Mesothelial cell of epicardium (in vitro differentiated cells): ENCODE data around the gene MTHFD2. TPM values are rescaled to one million over a fixed set of nuclear protein-coding genes. Genes with fewer than 3 reads are reported as not detected.
A peak's percentile ranks its signal among the peaks of the same experiment; 100 is the strongest.
"Not testable (repeated sequence)": the region's sequence is repeated elsewhere in the genome, so short reads cannot be mapped to it uniquely, and the experiment has no call there.

Source experiments
- DNase-seq, 2 experiments: peaks; one replicate each; pipeline ENCODE4 v3.0.0; 2021; ENCODE audit warnings: low spot score in 2 of 2; ENCODE audit not compliant: unreplicated experiment in 2 of 2
- H3K27ac Mint-ChIP-seq: 2 replicates; pipeline ENCODE4 v1.8.0; 2021; ENCODE audit warnings: mixed read lengths
- H3K27me3 Mint-ChIP-seq: 2 replicates; pipeline ENCODE4 v1.8.0; 2021; ENCODE audit warnings: low read depth, mixed read lengths
- H3K36me3 Mint-ChIP-seq: 2 replicates; pipeline ENCODE4 v1.8.0; 2021; ENCODE audit warnings: mixed read lengths
- H3K4me1 Mint-ChIP-seq: 2 replicates; pipeline ENCODE4 v1.8.0; 2021; ENCODE audit warnings: mixed read lengths
- H3K4me3 Mint-ChIP-seq: 2 replicates; pipeline ENCODE4 v1.8.0; 2021; ENCODE audit warnings: mild to moderate bottlenecking, moderate library complexity, mixed read lengths
- H3K9me3 Mint-ChIP-seq: 2 replicates; pipeline ENCODE4 v1.8.0; 2021; ENCODE audit warnings: mixed read lengths
- total RNA-seq: library from RNA; stranded (reverse); gene quantifications from 3 replicates; pipeline ENCODE4 v1.2.1, GENCODE V29; 2021
- TF ChIP-seq, protein P1 (sequence below): fragments of 200-600 bp; sonication (generic); IDR thresholded peaks from one replicate; pipeline ENCODE4 v1.5.0; 2021; ENCODE audit warnings: antibody characterized with exemption; ENCODE audit not compliant: unreplicated experiment

Gene MTHFD2
- total RNA-seq, 1 donor from 2014 or later = 39.1 TPM

DNA sequence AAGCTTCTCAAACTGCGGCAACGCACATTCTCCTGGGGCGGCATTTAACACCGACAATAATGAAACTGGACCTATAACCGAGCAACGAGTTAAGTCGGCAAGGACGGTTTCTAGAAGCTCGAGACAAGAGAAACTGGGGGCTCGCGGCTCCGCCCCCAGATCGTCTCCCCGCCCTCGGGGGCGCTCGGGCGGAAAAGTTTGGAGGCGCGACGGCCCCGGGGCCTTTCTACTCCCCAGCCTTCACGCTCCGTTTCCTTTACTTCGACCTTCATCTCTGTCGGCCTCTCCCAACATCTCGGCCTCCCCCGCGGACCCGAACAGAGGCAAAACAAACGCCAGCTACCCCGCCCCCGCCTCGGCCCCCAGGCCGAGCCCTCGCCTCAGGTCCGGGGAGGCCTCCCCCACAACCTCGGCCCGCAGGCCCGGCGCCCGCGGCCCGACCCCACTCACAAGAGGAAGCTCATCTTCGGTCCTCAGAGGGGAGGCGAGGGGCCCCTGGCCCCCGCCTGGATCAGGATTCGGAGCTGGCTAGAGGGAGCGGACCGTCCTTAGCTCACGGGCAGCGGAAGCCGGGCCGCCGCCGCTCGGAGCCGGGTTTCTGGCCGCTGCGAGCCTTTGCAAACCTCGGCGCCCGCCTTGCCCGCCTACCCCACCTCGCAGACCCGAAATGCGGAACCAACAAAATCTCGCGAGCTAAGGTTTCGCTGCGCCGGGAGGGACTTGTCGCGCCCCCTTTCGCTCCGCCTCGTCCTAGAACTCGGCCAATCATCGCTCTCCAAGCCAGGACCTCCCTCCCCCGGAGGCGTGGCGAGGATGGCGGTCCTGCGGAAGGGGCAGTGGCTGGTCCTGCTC is 20.0 kb upstream of the MTHFD2 start, which contains the start of gene MOB1A:
TSS of gene MOB1A (minus strand) at position 669 of the 852 bp plus-strand sequence. CDS start at position 464, 205 bp downstream.
- DNase-seq = peak; percentile 96 to 97
- Mint-ChIP-seq H3K4me3 (peak within 1 kb of the TSS; percentile 89), H3K4me1 (peaks cover 10% of the 10 kb centered on the region), H3K27me3 (no peaks in the 10 kb centered on the region), H3K9me3 (peaks cover 14% of the 10 kb centered on the region), H3K36me3 (peaks cover 17% of the 10 kb centered on the region), H3K27ac (peak within 1 kb of the TSS; percentile 97)
- TF ChIP-seq, protein P1, sequence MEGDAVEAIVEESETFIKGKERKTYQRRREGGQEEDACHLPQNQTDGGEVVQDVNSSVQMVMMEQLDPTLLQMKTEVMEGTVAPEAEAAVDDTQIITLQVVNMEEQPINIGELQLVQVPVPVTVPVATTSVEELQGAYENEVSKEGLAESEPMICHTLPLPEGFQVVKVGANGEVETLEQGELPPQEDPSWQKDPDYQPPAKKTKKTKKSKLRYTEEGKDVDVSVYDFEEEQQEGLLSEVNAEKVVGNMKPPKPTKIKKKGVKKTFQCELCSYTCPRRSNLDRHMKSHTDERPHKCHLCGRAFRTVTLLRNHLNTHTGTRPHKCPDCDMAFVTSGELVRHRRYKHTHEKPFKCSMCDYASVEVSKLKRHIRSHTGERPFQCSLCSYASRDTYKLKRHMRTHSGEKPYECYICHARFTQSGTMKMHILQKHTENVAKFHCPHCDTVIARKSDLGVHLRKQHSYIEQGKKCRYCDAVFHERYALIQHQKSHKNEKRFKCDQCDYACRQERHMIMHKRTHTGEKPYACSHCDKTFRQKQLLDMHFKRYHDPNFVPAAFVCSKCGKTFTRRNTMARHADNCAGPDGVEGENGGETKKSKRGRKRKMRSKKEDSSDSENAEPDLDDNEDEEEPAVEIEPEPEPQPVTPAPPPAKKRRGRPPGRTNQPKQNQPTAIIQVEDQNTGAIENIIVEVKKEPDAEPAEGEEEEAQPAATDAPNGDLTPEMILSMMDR = no peak

DNA sequence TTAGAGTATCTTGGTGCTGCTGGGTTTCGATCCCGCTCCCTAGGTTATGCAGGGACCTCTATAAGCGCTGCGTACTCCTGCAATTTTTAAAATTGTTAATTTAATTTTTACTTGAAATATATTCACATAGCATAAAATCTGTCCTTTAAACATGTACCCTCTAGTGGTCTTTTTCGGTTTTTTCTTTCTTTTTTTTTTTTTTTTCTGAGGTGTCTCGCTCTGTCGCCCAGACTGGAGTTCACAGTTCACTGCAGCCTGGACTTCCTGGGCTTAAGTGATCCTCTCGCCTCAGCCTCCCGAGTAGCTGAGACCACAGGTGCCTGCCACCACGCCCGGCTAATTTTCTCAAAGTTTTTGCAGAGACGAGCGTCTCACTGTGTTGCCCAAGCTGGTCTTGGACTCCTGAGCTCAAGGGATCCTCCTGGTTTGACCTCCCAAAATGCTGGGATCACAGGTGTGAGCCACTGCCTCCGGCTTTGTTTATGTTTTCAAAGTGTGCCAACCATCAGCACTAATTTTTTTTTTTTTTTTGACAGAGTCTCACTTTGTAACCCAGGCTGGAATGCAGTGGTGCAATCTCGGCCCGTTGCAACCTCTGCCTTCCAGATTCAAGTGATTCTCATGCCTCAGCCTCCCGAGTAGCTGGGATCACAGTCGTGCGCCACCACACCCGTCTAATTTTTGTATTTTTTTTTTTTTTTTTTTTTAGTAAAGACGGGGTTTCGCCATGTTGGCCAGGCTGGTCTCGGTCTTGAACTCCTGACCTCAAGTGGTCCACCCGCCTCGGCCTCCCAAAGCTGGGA is 19.2 kb upstream of the MTHFD2 start:
- Mint-ChIP-seq H3K4me1 (peaks cover 10% of the 10 kb centered on the region), H3K36me3 (peaks cover 16% of the 10 kb centered on the region), H3K27ac (peak overlapping the region; percentile 97), H3K27me3 (no peaks in the 10 kb centered on the region), H3K4me3 (peak overlapping the region; percentile 89), H3K9me3 (peaks cover 13% of the 10 kb centered on the region)
- no peak for DNase-seq
- TF ChIP-seq, protein P1 = peak; percentile 75

DNA sequence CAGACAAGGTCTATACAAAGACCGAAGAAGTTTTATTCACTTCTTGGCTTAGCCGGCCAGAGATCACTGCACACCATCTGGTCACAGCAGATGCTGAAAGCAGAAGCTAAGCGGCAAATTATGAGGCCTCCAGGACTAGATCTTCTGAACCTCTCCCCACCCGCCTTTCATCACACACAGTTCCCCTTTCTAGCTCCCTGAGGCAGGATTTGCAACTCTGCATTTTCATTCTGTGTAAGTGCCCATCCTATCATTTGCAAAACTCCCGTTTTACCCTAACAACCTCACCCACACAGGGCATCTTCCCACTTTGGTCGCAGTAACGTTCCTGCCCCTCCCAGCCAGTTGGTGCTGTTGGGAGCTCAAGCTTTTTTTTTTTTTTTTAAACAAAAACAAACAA is 16.7 kb upstream of the MTHFD2 start:
- H3K27ac Mint-ChIP-seq = no peak overlapping the region
- H3K36me3 Mint-ChIP-seq = peaks cover 2% of the 10 kb centered on the region
- H3K27me3 Mint-ChIP-seq = no peaks in the 10 kb centered on the region
- H3K4me1 Mint-ChIP-seq = peaks cover 6% of the 10 kb centered on the region
- TF ChIP-seq, protein P1 = no peak
- H3K9me3 Mint-ChIP-seq = no peaks in the 10 kb centered on the region
- H3K4me3 Mint-ChIP-seq = no peak overlapping the region
- DNase-seq = no peak

DNA sequence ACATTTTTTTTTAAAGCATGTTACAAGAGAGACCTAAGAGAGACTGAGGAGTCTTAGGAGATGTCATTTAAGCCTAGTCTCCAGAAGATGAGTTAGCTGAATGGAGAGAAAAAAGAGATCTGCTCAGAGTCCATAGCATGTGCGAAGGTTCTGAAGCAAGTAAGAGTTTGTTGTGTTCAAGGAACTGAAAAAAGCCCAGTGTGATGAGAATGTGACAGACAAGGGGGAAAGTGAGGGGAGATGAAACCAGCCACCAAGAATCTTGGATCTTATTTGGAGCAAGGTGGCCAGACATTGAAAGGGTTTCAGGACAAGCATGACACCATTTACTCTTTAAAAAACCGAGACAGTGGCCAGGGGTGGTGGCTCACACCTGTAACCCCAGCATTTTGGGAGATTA is 14.5 kb upstream of the MTHFD2 start:
- Mint-ChIP-seq H3K27me3 (no peaks in the 10 kb centered on the region), H3K27ac (no peak overlapping the region), H3K36me3 (no peaks in the 10 kb centered on the region), H3K4me1 (peaks cover 4% of the 10 kb centered on the region), H3K4me3 (no peak overlapping the region), H3K9me3 (no peaks in the 10 kb centered on the region)
- no peak for DNase-seq
- TF ChIP-seq, protein P1 = no peak

DNA sequence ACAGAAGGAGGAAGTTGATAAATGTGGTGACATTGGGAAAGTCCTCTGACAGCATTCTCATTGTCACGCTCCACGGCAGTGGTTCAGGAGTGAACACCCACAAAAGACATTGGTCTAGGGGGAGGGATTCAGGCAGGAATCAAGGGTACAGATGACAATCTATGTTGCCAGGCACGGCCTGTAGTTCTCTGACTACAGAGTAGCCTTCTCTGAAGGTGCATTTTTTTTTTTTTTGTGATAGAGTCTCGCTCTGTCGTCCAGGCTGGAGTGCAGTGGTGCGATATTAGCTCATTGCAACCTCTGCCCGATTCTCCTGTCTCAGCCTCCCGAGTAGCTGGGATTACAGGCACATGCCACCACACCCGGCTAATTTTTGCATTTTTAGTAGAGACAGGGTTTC is 12.4 kb upstream of the MTHFD2 start:
- Mint-ChIP-seq H3K9me3 (no peaks in the 10 kb centered on the region), H3K27ac (no peak overlapping the region)
- no peak for DNase-seq

DNA sequence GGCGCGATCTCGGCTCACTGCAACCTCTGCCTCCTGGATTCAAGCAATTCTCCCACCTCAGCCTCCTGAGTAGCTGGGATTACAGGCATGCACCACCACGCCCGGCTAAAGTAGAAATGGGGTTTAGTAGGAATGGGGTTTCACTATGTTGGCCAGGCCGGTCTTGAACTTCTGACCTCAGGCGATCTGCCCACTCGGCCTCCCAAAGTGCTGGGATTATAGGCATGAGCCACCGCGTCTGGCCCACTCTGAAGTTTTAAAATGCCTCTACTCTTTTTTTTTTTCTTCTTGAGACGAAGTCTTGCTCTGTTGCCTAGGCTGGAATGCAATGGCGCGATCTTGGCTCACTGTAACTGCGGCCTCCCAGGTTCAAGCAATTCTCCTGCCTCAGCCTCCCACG is 11.7 kb upstream of the MTHFD2 start:
- H3K4me3 Mint-ChIP-seq, H3K27ac Mint-ChIP-seq, H3K9me3 Mint-ChIP-seq, H3K4me1 Mint-ChIP-seq, H3K27me3 Mint-ChIP-seq, DNase-seq, H3K36me3 Mint-ChIP-seq: not testable (repeated sequence)

More for the DNA sequence above, 12.4 kb upstream of the MTHFD2 start:
- Mint-ChIP-seq H3K4me3 (no peak overlapping the region), H3K36me3 (no peaks in the 10 kb centered on the region), H3K4me1 (peaks cover 4% of the 10 kb centered on the region), H3K27me3 (peaks cover 1% of the 10 kb centered on the region)
- TF ChIP-seq, protein P1 = no peak
